HG03175 (cell line): ENCODE results near the gene PLEKHH2.

Experiments used
- ATAC-seq: cut with Tn5 transposase; IDR thresholded peaks from one replicate; pipeline ENCODE4 v1.9.1; 2021; ENCODE audit warnings: mild to moderate bottlenecking, moderate library complexity; ENCODE audit not compliant: unreplicated experiment

The PLEKHH2 gene

DNA sequence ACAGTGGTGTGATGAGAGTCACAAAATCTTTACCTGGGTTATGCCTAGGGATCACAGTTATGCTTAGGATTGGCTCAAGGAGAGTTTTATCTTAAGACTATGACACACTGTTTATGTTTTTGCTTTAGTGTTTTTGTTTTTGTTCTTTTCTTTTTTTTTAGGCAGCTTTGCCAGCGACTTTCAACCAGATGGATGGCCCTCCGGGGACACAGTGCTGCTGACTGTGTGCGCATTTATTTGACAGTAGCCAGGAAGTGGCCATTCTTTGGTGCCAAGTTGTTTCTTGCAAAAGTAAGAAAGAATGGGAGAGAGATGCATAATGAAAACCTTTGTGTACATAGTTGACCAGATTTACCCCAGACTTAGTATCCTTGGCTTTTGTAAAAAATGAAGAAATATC is 121.7 kb downstream of the PLEKHH2 start:
- ATAC-seq, result no peak

DNA sequence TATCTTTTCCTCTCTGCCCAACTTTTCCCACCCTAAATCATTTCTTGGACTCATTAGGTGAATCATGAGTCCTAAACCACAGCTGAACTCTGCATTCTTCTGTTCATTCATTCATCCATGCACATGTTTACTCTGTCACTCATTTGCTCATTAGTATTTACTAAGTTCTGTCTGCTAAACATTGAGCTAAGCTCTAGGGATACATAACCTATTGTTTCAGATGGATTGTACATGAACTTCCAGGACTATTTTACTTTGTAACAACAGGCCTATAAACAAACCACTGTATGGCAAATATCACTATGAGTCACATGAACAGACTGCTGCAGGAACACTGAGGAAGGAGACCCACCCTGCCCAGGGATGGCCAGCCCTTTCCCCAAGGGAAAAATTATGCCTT is 122.1 kb downstream of the PLEKHH2 start:
- ATAC-seq, result no peak

DNA sequence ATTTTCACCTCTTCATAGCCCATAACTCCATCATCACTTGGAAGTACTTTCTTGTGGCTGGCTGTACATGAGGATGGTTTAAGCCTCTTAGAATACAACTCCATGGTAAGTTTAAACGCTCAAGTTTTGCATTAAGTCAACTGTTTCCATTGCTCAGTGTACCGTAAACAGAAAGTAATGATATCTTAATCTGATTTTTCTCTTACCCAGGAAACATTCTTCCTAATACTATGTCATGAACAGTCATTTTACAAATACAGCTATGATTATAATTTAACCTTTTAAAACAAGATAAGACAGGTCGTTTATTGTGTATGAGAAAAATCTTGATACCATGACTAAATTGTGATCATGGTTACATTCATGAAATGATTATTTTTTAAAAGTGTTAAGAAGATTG is 125.2 kb downstream of the PLEKHH2 start:
- no peak for ATAC-seq

DNA sequence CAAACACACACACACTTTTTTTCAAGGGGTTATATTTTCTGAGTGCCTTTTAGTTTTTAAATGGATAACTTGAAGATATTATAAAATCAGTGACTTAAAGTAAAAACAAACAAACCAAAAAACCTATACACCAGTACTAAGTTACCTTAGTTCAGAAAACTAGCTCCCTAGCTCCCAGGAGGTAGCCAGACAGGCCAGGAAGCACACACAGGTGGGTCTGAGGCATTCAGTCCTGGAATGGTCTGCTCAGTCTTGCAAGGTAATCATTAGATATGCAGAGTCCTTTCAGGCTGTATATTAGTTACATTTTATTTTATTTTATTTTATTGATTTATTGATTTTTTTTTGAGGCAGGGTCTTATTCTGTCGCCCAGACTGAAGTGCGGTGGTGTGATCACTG is 126.0 kb downstream of the PLEKHH2 start:
- ATAC-seq, result no peak

DNA sequence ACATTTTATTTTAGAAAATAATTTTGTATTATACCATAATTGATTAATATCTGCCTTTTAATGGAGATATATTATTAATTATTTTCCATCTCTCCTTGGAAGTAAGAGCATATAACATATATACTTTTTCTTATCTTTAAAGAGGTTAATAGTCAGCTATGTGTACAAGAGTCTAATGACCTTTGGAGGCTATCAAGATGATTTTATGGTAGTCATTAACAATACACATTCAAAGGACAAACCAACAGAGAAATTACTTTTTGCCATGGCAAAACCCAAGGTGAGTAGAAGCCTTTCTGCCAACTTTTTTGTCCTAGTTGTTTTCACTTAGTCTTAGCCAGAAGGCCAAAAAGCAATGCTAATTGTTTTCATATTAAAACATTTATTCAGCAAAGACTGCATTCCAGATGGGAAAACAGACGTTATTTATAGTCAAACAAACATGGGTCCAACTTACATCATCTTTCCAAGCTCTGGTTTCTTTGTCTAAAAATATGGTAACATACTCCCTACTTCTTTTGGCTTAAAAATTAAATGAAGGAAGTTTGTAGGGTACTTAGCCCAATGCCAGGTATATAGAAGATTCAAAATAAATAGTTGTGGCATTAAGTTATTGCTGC is 127.1 kb downstream of the PLEKHH2 start:
- no peak for ATAC-seq

DNA sequence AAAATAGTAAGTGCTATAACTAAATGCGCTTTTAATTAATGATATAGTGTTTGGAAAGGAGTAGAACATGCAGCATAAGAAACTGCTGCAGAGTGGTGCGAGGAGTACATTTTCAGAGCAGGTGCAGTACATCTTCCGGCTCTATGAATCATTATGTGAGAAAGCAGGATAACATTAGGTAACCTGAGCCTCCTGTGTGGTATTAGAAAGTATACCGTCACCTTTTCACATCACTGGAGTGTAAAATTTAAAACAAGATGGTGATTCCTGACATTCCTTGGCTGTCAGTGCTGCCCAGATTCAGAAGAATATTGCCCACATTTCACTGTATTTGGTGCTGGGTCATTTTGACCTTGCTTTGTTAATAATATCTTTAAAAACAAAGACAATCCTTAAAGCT is 128.9 kb downstream of the PLEKHH2 start:
- ATAC-seq, result no peak

DNA sequence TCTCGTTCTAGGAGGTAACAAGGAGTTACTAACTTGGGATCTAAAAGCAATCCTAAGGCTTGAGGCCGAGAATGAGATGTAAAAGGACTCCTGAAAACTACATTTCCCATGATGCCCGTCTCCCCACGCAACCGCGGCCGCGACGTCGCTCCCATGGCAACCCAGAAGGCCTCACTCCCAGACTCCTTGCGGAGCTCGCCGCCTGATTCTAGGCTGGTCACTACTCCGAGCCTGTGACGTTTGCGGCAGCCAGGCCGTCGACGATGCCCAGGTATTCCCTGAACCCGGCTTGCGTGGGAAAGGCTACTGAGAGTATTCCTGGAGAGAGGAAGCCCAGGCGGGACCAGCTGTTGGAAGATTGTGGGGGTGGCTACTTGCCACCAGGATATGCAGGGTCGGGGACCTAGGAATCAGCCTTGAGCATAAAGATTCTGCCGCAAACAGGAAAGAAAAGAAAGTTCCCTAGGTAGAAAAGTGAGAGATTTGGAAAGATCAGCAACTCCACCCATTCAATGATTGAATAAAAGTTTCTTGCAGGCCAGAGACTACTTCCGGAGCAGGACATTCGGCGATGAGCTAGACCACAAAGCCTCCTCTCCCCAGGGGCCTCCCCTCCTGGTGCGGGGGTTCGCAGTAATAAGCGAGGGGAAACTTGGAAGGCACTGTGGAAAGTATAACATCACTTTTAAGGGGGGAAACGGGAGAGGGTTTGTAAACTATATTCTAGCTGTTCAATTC is 137.0 kb downstream of the PLEKHH2 start, which contains the start of gene DYNC2LI1:
DYNC2LI1 (plus strand) TSS at position 164 of the 738 bp plus-strand sequence; CDS start at position 264, 100 bp downstream.
- peak; percentile 99 for ATAC-seq

DNA sequence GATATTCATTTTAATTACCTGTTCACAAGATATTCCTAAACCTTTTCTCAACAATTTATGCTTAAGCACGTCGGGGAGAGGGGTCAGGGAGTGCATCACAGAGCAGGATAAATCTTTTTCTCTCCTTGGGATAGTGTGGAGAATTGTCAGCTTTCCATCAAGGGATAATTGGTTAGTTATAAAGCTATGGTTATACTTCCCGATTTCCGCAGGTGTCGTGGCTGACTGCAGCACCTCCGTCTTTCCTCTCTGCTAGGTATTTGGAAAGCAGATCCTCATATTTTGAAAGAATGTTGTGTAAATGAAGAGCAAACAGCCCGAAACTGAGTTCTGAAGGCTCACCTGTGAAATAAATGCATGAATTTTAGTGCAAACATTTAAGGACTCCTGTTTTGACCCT is 137.6 kb downstream of the PLEKHH2 start:
- ATAC-seq, result no peak

DNA sequence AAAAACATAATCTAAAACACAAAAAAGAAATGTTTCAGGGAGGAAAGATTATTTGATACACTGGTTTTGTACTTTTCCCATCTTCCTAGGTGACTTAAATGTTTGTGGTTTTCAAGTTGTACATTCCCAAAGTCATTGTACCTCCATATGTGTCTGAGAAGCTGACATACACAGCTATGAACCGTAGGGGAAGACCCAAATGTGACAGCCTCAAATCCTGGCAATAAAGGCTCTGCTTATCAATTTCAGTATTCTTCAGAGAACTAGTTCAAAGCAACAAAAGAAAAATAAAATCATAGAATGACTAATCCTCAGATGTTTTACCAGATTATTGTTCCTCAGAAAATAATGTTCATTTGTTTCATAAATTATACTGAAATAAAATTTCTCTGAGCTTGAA is 139.3 kb downstream of the PLEKHH2 start:
- ATAC-seq, result no peak

DNA sequence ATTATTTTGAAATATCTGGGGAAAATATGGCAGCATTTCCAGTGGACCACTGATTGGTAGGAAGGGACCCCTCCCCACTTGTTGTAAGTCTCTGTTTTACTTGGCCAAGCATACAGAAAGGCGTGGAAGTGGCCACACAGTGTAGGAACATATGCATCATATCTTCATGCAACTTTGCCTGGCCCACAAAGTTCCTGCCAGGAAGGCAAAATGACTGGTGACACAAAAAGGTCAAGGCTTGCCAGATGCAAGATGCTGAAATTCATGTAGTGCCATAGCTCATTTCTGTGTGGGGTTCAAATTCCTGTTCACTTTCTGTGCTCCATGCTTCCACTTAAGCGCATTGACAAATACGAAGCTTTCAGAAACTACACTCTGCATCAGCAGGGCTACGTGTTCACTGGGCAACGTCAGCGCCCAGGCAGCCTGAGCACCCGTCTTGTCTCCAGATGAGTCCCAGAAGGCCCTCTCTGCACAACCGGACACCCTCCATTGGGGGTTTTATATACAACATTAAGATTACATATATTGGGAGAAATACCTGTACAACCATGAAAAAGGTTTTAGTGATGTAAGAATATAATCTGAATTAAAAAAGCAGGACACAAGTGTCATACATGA is 140.4 kb downstream of the PLEKHH2 start:
- ATAC-seq, result no peak

DNA sequence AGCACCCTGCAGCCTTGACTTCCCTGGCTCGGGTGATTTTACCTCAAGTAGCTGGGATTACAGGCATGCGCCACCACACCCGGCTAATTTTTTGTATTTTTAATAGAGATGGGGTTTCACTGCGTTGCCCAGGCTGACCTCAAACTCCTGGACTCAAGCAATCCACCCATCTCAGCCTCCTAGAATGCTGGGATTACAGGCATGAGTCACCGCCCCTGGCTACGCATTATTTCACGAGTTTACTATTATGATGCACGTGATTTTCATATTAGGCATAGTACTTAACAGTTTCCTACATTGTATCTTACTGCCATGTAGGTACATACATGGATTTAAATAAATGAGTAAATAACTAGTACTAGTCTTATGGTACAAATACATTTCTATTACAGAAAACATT is 141.2 kb downstream of the PLEKHH2 start:
- ATAC-seq, result no peak

DNA sequence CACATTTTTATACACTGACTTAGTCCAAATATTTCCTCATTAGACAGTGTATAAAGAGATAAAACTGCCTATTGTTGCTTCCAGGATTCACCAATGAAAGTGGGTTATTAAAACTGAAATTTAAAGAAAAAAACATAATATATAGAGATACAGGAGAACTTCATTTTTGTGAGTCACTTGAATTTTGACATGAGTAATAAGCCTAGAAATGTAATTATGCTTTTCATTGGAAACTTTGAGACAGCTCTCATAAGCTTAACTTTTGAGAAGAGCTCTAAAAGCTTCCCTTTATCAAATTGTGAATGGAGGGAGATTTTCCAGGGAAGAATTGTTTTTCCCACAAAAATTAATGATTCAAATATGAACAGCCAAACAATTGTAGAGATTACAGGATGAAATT is 150.8 kb downstream of the PLEKHH2 start:
- no peak for ATAC-seq

DNA sequence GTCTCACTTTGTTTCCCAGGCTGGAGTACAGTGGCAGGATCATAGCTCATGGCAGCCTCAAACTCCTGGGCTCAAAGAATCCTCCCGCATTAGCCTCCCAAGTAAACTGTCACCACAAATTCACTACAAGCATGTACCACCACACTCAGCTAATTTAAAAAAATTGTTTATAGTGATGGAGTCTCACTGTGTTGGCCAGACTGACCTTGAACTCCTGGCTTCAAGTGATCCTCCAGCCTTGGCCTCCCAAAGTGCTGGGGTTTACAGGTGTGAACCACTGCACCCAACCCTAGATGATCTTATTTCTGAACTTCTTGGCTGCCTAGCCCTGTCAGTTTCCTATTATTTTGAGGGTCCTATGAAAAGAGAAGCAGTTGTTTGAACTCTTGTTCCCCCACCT is 151.6 kb downstream of the PLEKHH2 start:
- ATAC-seq, result no peak

DNA sequence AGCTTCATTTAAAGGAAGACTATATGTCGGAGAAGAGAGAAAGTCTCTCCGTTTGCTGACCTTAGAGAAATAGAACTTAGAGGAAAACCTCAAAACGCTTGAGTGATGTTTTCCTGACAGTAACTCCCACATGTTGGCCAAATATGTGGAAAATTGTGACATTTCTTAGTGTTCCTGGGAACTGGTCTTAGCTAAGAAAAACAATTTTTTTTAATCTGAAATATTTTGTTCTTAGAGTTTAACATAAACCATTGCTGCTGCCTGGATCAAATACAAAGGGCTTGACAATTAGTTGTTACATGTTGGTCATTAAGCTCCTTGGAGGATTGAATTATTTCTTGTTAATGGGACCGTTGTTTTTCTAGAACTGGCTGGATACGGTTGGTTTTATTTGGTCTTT is 153.1 kb downstream of the PLEKHH2 start:
- ATAC-seq, result no peak

DNA sequence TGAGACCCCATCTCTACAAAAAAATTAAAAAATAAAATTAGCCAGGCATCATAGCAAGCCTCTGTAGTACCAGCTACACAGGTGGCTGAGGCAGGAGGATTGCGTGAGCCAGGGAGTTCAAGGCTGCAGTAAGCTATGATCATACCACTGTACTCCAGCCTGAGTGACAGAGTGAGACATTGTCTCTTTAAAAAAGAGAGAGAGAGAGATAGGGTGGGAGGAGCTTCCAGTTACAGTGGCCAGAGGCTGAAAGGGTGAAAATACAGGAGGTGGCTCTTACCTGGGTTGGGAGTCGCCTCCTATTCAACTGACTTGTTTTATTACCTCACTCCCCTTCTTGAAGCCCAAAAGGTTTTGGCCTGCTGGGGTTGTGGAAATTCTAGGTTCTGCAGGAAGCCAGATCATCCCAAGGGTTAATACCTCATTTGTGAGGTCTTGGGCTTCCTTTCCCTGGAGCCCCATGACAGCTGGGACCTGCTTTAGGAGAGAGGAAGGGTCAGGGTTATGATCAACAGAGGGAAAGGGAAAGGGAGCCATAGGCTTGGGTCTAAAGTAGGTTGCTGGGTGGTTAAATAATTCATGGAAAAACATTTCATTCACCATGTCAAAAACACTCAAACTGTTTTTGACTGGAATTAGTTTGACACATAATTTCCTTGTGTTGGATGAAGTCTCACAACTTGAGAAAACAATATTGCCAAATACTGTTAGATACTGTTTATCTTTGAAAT is 154.1 kb downstream of the PLEKHH2 start:
- no peak for ATAC-seq

DNA sequence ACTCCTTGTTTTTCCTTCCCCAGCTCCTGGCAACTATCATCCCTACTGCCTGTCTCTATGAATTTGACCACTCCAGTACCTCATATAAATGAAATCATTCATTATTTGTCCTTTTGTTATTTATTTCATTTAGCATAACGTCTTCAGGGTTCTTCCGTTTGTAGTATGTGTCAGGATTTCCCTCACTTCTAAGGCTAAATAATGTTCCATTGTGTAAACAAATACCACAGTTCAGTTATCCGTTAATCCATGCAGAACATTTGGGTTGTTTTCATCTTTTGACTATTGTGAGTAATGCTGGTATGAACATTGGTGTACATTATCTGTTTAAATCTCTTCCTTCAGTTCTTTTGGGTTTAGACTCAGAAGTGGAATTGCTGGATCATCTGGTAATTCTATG is 155.6 kb downstream of the PLEKHH2 start:
- no peak for ATAC-seq

DNA sequence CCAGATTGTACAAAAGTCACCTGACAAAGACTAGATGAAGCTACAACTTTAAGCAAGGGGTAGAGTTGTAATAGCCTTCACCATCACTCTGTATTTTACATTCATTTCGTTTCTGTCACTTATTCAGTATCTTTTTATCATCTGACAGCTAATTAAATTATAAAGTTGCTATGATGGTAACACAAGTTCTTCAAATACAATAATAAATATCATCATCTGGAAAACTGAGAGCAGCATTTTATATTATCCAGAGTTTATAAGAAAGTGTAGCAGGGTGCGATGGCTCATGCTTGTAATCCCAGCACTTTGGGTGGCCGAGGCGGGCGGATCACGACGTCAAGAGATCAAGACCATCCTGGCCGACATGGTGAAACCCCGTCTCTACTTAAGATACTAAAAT is 157.9 kb downstream of the PLEKHH2 start:
- ATAC-seq, result no peak

DNA sequence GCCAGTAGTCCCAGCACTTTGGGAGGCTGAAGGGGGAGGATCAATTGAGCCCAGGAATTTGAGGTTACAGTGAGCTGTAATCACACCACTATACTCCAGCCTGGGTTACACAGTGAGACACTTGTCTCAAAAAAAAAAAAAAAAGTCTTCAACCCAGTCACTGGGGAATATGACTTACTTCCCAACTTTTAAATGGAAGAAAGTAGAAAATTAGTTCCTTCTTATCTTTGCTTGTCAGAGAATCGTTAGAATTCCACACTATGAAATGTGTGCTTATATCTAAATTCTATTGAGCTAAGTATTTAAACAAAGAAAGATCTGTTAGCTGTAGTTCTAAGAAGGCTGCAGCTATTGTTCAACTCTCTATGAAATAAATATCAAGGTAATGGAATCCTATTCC is 159.1 kb downstream of the PLEKHH2 start:
- no peak for ATAC-seq

DNA sequence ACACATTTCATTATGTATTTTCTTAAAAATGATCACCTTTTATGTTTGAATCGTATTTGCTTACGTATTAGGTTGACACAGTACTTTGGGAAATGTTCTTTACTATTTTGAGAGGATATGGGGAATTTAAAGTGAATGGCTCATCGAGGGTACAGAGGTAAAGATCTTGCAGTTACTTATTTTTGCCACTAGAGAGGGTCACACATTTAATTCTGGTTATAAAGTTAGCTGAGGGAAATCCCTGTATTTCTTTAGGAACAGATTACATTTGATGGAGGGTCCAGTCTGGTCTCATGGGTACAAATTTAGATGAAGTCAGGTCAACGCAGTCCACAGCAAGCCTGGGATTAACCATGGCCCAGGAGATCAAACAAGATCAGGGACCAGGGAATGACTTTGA is 161.2 kb downstream of the PLEKHH2 start:
- no peak for ATAC-seq

DNA sequence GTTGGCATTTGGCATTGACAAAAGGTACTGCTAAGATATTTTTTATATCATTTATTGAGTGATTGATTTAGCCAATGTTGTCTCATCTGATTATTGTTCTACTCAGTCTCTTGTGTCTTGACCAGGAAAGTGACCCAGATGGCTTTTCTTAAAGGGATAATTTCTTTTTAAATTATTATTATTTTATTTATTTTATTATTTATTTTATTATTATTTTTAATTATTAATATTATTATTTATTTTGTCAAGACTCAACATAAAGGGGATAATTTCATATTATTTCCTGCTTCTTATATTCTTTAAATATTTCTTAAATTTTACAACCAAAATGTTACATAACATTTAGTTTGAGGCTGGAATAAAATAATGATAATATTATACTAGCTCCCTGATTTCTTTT is 163.8 kb downstream of the PLEKHH2 start:
- no peak for ATAC-seq

DNA sequence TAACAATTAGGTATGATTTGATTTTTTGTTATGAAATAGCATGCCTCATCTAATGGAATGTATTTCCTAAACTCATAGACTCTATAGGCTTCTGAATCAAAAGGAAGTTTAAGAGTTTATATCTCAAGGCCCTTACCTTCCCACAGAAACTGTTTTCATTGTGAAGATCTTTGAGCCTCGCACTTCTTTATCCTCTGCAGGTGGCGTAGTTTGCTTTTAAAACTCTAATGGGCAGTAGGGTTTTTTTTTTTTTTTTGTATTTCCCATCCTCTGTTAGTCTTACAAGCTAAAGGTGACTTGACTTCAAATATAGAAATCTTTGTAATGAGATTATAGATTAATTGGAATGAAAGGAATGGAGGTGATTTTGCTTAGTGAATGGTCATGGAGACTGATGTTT is 165.1 kb downstream of the PLEKHH2 start:
- ATAC-seq, result no peak

DNA sequence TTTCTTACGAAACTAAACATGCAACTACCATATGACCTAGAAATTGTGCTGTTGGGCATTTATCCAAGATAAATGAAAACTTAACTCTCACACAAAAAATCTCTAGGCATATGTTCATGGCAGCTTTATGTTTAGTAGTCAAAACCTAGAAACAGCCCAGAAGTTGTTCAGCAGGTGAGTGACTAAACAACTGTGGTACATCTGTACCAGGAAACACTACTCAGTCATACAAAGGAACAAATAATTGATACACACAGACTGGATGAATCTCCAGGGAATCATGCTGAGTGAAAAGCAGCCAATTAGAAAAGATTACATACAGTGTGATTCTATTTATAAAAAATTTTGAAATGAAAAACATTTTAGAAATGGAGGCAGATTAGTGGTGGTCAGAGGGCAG is 166.1 kb downstream of the PLEKHH2 start:
- no peak for ATAC-seq
